ENCODE data around the gene SPOCK2.

- TF ChIP-seq POLR2A (IDR thresholded peaks at IDR 0.05; ENCODE audit: low read length) (no peak), GATA1 (IDR thresholded peaks at IDR 0.05; ENCODE audit: low read depth, low read length) (no peak)
These were observed 32.2 kb downstream of the SPOCK2 start for GRCh38 chr10:72056113-72056512.

Measured in erythroblast (primary cell).